ENCODE data around the gene C16orf54. TPM values are rescaled to one million over a fixed set of nuclear protein-coding genes. Genes with fewer than 3 reads are reported as not detected.

Gene C16orf54
- total and polyA plus RNA-seq, 2 experiments from 2014 or later: 3.2 TPM; not detected in 1

DNA sequence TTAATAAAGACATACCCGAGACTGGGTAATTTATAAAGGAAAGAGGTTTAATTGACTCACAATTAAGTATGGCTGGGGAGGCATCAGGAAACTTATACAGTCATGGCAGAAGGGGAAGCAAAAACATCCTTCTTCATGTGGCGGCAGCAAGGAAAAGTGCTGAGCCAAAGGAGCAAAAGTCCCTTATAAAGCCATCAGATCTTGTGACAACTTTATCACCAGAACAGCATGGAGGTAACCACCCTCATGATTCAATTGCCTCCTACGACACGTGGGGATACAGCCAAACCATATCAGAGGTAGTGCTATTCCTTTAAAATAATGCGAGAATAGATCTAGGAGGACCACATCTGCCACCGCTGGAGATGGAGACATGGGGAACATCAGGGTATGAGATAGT, 9.0 kb downstream of the C16orf54 start:
- Mint-ChIP-seq H3K4me1 (peaks cover 4% of the 10 kb centered on the region; the same call in 1 of the 3 replicates), H3K9me3 (no peaks in the 10 kb centered on the region; the same call in 2 of the 3 replicates), H3K27ac (no peak overlapping the region), H3K27me3 (ENCODE audit: insufficient read depth, low read depth, poor library complexity) (peaks cover 30% of the 10 kb centered on the region), H3K36me3 (ENCODE audit: low read depth) (peaks cover 81% of the 10 kb centered on the region), H3K4me3 (no peak overlapping the region)
- H3F3A ChIP-seq (replicated peaks; ENCODE audit: low read depth): peaks cover 75% of the 10 kb centered on the region
- no peaks in the 10 kb centered on the region for H3K9me2 ChIP-seq (ENCODE audit: insufficient read depth)
- no peaks in the 10 kb centered on the region; the same call in 1 of the 2 replicates for H3K4me1 ChIP-seq (ENCODE audit: insufficient read depth)
- DNase-seq (ENCODE audit: low spot score): no peak
- H3K36me3 ChIP-seq (ENCODE audit: insufficient read depth): peaks cover 12% of the 10 kb centered on the region
- no peak overlapping the region for H3K4me2 ChIP-seq
- H2AFZ ChIP-seq: no peak overlapping the region
- H3K27me3 ChIP-seq (ENCODE audit: insufficient read depth): no peaks in the 10 kb centered on the region
- no peak for ATAC-seq
- no peak overlapping the region for H3K4me3 ChIP-seq
- H3K27ac ChIP-seq (ENCODE audit: low read depth): peak overlapping the region; percentile 66; the same call in 1 of the 2 replicates
- peaks cover 38% of the 10 kb centered on the region for H4K20me1 ChIP-seq (replicated peaks; ENCODE audit: insufficient read depth)
- H3K79me2 ChIP-seq (replicated peaks; ENCODE audit: insufficient read depth): peaks cover 3% of the 10 kb centered on the region; the same call in 1 of the 2 replicates
- TF ChIP-seq ZNF114 (CRISPR knock-in tag; IDR thresholded peaks at IDR 0.05): no peak
- no peak for TF ChIP-seq CREB1 (CRISPR knock-in tag; IDR thresholded peaks at IDR 0.05; ENCODE audit: low read depth)
- TF ChIP-seq, protein P1, sequence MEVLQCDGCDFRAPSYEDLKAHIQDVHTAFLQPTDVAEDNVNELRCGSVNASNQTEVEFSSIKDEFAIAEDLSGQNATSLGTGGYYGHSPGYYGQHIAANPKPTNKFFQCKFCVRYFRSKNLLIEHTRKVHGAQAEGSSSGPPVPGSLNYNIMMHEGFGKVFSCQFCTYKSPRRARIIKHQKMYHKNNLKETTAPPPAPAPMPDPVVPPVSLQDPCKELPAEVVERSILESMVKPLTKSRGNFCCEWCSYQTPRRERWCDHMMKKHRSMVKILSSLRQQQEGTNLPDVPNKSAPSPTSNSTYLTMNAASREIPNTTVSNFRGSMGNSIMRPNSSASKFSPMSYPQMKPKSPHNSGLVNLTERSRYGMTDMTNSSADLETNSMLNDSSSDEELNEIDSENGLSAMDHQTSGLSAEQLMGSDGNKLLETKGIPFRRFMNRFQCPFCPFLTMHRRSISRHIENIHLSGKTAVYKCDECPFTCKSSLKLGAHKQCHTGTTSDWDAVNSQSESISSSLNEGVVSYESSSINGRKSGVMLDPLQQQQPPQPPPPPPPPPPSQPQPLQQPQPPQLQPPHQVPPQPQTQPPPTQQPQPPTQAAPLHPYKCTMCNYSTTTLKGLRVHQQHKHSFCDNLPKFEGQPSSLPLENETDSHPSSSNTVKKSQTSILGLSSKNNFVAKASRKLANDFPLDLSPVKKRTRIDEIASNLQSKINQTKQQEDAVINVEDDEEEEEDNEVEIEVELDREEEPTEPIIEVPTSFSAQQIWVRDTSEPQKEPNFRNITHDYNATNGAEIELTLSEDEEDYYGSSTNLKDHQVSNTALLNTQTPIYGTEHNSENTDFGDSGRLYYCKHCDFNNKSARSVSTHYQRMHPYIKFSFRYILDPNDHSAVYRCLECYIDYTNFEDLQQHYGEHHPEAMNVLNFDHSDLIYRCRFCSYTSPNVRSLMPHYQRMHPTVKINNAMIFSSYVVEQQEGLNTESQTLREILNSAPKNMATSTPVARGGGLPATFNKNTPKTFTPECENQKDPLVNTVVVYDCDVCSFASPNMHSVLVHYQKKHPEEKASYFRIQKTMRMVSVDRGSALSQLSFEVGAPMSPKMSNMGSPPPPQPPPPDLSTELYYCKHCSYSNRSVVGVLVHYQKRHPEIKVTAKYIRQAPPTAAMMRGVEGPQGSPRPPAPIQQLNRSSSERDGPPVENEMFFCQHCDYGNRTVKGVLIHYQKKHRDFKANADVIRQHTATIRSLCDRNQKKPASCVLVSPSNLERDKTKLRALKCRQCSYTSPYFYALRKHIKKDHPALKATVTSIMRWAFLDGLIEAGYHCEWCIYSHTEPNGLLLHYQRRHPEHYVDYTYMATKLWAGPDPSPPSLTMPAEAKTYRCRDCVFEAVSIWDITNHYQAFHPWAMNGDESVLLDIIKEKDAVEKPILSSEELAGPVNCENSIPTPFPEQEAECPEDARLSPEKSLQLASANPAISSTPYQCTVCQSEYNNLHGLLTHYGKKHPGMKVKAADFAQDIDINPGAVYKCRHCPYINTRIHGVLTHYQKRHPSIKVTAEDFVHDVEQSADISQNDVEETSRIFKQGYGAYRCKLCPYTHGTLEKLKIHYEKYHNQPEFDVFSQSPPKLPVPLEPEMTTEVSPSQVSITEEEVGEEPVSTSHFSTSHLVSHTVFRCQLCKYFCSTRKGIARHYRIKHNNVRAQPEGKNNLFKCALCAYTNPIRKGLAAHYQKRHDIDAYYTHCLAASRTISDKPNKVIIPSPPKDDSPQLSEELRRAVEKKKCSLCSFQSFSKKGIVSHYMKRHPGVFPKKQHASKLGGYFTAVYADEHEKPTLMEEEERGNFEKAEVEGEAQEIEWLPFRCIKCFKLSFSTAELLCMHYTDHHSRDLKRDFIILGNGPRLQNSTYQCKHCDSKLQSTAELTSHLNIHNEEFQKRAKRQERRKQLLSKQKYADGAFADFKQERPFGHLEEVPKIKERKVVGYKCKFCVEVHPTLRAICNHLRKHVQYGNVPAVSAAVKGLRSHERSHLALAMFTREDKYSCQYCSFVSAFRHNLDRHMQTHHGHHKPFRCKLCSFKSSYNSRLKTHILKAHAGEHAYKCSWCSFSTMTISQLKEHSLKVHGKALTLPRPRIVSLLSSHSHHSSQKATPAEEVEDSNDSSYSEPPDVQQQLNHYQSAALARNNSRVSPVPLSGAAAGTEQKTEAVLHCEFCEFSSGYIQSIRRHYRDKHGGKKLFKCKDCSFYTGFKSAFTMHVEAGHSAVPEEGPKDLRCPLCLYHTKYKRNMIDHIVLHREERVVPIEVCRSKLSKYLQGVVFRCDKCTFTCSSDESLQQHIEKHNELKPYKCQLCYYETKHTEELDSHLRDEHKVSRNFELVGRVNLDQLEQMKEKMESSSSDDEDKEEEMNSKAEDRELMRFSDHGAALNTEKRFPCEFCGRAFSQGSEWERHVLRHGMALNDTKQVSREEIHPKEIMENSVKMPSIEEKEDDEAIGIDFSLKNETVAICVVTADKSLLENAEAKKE (CRISPR knock-in tag; IDR thresholded peaks at IDR 0.05): no peak
- TF ChIP-seq ZNF331 (CRISPR knock-in tag; IDR thresholded peaks at IDR 0.05; ENCODE audit: low read depth): no peak
- TF ChIP-seq, protein P2, sequence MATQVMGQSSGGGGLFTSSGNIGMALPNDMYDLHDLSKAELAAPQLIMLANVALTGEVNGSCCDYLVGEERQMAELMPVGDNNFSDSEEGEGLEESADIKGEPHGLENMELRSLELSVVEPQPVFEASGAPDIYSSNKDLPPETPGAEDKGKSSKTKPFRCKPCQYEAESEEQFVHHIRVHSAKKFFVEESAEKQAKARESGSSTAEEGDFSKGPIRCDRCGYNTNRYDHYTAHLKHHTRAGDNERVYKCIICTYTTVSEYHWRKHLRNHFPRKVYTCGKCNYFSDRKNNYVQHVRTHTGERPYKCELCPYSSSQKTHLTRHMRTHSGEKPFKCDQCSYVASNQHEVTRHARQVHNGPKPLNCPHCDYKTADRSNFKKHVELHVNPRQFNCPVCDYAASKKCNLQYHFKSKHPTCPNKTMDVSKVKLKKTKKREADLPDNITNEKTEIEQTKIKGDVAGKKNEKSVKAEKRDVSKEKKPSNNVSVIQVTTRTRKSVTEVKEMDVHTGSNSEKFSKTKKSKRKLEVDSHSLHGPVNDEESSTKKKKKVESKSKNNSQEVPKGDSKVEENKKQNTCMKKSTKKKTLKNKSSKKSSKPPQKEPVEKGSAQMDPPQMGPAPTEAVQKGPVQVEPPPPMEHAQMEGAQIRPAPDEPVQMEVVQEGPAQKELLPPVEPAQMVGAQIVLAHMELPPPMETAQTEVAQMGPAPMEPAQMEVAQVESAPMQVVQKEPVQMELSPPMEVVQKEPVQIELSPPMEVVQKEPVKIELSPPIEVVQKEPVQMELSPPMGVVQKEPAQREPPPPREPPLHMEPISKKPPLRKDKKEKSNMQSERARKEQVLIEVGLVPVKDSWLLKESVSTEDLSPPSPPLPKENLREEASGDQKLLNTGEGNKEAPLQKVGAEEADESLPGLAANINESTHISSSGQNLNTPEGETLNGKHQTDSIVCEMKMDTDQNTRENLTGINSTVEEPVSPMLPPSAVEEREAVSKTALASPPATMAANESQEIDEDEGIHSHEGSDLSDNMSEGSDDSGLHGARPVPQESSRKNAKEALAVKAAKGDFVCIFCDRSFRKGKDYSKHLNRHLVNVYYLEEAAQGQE (IDR thresholded peaks at IDR 0.05; ENCODE audit: unreplicated experiment): no peak
- TF ChIP-seq, protein P3, sequence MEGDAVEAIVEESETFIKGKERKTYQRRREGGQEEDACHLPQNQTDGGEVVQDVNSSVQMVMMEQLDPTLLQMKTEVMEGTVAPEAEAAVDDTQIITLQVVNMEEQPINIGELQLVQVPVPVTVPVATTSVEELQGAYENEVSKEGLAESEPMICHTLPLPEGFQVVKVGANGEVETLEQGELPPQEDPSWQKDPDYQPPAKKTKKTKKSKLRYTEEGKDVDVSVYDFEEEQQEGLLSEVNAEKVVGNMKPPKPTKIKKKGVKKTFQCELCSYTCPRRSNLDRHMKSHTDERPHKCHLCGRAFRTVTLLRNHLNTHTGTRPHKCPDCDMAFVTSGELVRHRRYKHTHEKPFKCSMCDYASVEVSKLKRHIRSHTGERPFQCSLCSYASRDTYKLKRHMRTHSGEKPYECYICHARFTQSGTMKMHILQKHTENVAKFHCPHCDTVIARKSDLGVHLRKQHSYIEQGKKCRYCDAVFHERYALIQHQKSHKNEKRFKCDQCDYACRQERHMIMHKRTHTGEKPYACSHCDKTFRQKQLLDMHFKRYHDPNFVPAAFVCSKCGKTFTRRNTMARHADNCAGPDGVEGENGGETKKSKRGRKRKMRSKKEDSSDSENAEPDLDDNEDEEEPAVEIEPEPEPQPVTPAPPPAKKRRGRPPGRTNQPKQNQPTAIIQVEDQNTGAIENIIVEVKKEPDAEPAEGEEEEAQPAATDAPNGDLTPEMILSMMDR (conservative IDR thresholded peaks at IDR 0.05; ENCODE audit: low read depth in 2 of 2): no peak
- TF ChIP-seq EZH2phosphoT487 (IDR thresholded peaks at IDR 0.05; ENCODE audit: unreplicated experiment): no peak
- no peak for TF ChIP-seq NANOG (IDR thresholded peaks at IDR 0.05; ENCODE audit: borderline replicate concordance)
- TF ChIP-seq STAT1 (IDR thresholded peaks at IDR 0.05; ENCODE audit: unreplicated experiment): no peak
- no peak for TF ChIP-seq JUNB (IDR thresholded peaks at IDR 0.05; ENCODE audit: unreplicated experiment)
- TF ChIP-seq POLR2AphosphoS5 (IDR thresholded peaks at IDR 0.05; ENCODE audit: low read depth): no peak
- TF ChIP-seq EZH2 (IDR thresholded peaks at IDR 0.05; ENCODE audit: low read depth, unreplicated experiment): no peak
- TF ChIP-seq, protein P4, sequence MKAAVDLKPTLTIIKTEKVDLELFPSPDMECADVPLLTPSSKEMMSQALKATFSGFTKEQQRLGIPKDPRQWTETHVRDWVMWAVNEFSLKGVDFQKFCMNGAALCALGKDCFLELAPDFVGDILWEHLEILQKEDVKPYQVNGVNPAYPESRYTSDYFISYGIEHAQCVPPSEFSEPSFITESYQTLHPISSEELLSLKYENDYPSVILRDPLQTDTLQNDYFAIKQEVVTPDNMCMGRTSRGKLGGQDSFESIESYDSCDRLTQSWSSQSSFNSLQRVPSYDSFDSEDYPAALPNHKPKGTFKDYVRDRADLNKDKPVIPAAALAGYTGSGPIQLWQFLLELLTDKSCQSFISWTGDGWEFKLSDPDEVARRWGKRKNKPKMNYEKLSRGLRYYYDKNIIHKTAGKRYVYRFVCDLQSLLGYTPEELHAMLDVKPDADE (IDR thresholded peaks at IDR 0.05): no peak

All from GM23338 (cell line).